Lower leg skin (tissue), 3 donors: ENCODE data around the gene ANKRD36C.
"Not testable (repeated sequence)": the region's sequence is repeated elsewhere in the genome, so short reads cannot be mapped to it uniquely, and the experiment has no call there.

Experiments used
- POLR2A ChIP-seq, 2 donors: fragments of 450-650 bp; IDR thresholded peaks; one replicate each; pipeline ENCODE4 v1.6.1; 2016 to 2017; ENCODE audit warnings: antibody characterized with exemption in 2 of 2, mild to moderate bottlenecking in 1 of 2, moderate library complexity in 1 of 2
- TF ChIP-seq, protein P1 (sequence below), 3 donors: fragments of 450-650 bp; IDR thresholded peaks; one replicate each; pipeline ENCODE4 v1.5.1; 2016; ENCODE audit warnings: antibody characterized with exemption in 3 of 3, mild to moderate bottlenecking in 3 of 3, moderate library complexity in 2 of 3

DNA sequence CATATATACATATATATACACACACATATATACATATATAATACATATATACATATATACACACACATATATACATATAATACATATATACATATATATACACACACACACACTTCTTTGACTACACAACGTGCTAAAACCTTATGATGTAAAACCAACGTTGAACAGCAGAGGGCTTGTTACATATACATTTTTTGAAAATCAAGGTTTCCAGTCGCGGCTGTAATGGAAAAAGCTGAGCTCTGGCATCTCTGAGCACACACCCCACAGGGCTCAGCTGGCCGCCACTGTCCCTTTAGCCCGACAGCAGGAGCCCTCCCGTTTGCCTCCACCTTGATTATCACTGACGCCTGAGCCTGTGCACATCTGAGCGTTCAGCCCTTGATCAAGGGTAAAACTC, 42.4 kb upstream of the ANKRD36C start:
- TF ChIP-seq, protein P1, sequence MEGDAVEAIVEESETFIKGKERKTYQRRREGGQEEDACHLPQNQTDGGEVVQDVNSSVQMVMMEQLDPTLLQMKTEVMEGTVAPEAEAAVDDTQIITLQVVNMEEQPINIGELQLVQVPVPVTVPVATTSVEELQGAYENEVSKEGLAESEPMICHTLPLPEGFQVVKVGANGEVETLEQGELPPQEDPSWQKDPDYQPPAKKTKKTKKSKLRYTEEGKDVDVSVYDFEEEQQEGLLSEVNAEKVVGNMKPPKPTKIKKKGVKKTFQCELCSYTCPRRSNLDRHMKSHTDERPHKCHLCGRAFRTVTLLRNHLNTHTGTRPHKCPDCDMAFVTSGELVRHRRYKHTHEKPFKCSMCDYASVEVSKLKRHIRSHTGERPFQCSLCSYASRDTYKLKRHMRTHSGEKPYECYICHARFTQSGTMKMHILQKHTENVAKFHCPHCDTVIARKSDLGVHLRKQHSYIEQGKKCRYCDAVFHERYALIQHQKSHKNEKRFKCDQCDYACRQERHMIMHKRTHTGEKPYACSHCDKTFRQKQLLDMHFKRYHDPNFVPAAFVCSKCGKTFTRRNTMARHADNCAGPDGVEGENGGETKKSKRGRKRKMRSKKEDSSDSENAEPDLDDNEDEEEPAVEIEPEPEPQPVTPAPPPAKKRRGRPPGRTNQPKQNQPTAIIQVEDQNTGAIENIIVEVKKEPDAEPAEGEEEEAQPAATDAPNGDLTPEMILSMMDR (IDR thresholded peaks at IDR 0.05), result not testable (repeated sequence)
- TF ChIP-seq POLR2A (IDR thresholded peaks at IDR 0.05), result not testable (repeated sequence)
